GM18502 (cell line): ENCODE measurements around the gene ST3GAL2.

Experiments
- ATAC-seq: cut with Tn5 transposase; IDR thresholded peaks from one replicate; pipeline ENCODE4 v1.9.1; 2021; ENCODE audit warnings: mild to moderate bottlenecking; ENCODE audit not compliant: unreplicated experiment, poor library complexity

ST3GAL2 gene, protein sequence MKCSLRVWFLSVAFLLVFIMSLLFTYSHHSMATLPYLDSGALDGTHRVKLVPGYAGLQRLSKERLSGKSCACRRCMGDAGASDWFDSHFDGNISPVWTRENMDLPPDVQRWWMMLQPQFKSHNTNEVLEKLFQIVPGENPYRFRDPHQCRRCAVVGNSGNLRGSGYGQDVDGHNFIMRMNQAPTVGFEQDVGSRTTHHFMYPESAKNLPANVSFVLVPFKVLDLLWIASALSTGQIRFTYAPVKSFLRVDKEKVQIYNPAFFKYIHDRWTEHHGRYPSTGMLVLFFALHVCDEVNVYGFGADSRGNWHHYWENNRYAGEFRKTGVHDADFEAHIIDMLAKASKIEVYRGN

DNA sequence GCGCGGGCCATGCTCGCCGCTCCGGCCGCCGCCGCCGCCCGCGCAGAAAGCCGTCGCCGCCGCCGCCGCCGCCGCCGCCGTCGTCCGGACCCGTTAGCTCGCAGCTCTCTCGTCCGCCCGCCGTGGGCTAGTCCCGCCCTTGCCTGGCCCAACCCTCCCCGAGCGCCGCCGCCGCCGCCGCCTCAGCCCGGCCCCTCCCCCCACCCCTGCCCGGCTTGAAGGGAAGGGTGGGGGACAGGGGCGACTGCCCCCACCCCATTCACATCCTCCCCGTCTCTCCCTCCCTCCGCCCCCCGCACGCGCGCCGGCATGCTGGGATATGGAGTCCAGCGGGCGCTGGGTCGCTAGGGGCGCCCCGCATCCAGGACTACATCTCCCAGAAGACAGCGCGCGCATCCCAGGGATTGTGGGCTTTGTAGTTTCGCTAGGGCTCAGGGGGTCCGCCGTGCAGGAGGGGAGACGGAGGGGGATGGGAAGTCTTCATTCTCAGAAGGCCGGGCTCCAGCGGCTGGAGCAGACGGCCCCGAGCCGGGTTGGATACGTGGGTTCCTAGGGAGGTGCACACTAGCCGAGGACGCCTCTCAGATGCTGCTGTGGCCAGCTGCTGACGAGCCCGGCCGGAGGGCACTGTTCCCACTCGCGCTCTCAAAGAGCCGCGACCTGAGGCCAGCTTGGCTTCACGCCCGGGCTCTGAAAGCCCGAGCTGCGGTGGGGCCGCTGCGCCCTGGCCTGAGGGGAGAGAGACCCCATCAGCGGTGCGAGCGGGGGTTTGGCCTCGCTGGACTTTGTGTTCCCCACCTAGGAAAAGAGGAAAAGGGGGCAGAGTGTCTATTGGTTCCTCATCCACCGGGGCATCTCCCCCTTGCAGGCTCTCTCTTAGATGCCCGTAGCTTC lies at the start of gene ST3GAL2:
ST3GAL2 (minus strand) TSS at position 132 of the 894 bp plus-strand sequence. CDS start 40,570 bp downstream, outside the sequence.
- peak; percentile 87 for ATAC-seq

- no peak for ATAC-seq
Observed at GRCh38 chr16:70484867-70485266, 46.0 kb upstream of the ST3GAL2 start.

DNA sequence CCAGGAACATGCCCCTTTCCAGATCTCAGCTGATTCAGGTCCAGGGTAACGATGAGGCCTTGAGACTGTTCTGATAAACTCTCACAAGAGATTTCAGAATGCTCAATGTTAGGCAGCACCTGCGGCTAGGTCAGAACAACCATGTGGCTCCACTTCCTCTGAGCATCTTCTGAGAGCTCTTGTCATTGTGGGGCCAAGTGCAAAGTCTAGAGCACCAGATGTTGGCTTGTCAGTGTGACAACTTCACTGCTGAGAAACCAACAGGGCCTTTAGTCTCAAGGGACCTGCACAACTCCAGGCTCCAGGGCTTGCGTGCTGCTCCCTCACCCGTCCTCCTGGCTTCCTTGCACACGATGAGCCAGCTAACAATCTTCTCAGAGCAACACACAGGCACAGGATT lies 44.5 kb upstream of the ST3GAL2 start:
- no peak for ATAC-seq

DNA sequence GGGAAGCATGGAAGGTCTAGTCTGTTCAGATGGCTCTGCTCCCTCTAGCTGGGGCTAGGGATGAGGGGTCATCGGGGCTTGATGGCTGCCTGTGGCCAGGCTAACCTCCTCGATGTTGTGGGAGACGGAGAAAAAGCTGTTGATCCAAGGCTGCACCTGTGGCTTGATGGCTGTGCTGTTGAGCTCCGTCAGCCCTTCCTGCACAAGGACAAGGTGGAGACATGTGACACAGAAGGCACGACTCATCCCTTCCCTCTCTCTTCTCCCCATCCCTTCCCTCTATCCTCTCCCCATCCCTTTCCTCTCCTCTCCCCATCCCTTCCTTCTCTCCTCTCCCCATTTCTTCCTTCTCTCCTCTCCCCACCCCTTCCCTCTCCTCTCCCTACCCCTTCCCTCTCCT lies 43.7 kb upstream of the ST3GAL2 start:
- no peak for ATAC-seq

DNA sequence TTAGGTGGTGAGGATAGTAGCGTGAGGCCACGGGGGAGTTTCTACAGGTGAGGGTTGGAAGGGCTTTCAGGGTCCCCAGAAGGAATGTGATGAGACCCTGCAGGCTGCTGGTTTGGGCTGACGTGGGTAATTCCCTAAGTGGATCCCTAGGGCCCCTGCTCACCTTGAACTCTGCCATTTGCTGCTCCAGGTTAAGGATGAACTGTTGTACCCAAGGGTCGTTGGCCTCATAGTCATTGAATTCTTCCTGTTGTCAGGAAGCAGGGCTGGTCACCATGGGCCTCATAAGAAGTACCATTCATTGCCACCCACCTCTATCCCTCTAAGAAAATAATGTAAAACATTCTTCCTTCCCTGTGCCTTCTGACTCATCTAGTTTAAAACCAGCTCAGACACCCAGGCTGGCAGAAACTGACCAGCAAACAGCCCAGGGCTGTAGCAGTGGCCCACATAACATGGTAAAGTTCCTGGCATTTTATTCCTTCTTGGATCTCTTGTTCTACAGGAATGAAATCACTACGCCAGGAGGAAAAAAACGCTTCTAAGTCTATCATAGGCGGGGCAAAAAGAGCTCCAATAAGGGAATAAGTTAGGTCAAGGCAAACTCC lies 43.1 kb upstream of the ST3GAL2 start:
- no peak for ATAC-seq

- no peak for ATAC-seq
Observed at GRCh38 chr16:70480127-70481105, 41.5 kb upstream of the ST3GAL2 start.

DNA sequence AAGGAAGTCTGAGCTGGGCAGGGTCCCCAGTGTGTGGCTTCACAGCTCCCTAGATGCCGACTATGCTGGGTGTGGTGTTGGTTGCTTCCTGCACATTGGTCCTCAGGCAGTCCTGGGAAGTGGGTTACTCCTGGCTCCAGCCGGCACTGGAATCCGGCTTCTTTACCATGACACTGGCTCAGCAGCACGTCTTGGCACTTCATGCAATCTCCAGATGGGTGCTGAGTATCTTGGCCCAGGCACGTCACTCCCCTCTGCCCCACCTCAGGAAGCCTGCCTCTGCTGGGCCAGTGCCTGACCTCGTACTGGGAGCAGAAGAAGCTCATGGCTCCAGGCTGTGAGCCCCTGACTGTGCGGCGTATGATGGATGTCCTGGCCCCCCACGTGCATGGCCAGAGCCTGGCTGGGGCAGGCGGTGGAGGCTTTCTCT lies 40.0 kb upstream of the ST3GAL2 start:
- ATAC-seq, result no peak

DNA sequence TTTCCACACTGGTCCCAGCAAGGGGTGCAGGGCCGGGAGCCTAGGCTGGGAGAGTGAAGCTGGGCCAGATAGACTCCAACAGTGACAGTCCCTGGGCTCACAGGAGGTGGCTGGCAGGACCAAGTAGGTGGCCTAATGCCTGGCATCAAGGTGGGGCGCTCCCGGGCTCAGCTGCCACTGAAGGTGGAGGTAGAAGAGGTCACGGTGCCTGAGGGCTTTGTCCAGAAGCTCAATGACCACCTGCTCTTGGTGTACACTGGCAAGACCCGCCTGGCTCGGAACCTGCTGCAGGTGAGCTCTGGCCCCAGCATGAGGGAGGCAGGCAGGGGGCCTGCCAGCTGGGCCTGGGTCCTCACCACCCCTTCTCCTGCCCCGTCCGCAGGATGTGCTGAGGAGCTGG lies 39.3 kb upstream of the ST3GAL2 start:
- no peak for ATAC-seq

DNA sequence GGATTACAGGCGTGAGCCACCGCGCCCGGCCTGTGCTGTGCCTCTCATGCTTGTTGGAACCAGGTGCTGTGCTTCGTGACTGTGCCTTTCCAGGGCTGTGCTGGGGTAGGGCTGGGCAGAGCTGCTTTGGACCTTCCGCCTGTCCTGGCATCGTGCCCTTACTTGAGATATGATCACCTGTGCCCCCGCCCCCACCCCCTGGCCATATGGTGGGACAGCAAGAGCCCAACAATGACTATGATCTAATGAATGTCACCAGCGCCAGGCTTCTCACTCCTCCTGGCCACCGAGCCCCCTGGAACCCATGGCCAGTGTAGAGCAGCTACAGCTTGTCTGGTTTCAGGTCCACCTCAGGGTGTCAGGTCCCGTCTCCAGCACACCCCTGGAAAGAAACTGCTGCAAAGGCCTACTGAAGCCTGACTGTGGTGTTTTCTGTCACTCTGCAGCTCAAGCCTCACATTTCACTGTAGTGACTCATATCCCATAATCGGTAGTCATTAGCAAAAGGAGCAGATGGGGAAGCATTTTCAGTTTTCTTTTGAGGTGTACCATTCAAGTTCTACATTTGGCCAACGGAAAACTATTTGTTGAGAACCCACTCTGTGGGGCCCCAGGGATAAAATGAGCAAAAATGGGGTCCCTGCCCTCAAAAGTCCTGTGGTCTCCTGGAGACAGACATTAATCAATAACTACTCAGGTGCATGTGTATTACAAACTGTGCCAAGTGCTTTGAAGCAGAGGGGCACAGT lies 37.5 kb upstream of the ST3GAL2 start:
- peak; percentile 89 for ATAC-seq

DNA sequence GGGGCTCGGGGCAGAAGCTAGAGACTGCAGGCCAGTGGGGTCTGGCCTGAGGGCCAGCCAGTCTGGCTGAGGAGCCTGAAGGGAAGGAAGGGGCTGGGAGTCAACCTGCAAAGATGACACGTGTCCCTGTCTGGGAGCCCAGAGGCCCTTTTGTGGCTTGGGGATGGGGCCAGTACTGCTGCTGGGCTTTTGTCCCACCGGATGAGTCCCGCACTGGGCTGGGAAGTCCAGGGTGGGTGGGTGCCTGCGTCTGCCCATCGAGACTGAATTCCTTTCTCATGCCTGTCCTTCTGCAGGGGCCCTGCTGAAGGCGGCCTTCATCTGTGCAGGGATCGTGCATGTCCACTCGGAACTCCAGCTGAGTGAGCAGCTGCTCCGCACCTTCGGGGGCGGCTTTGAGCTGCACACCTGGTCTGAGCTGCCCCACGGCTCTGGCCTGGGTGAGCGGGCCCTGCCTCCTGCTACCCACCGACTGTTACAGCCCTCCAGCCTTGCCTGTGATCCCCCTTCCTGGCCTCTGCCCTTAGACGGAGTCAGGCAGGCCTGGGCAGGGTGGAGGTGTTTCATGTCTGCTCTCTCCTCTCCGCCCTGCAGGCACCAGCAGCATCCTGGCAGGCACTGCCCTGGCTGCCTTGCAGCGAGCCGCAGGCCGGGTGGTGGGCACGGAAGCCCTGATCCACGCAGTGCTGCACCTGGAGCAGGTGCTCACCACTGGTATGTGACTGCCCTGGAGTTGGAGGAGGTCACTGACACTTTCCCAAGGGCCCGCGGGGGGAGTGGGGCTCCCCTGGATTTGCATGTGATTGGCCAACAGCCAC lies 36.4 kb upstream of the ST3GAL2 start:
- ATAC-seq, result no peak

DNA sequence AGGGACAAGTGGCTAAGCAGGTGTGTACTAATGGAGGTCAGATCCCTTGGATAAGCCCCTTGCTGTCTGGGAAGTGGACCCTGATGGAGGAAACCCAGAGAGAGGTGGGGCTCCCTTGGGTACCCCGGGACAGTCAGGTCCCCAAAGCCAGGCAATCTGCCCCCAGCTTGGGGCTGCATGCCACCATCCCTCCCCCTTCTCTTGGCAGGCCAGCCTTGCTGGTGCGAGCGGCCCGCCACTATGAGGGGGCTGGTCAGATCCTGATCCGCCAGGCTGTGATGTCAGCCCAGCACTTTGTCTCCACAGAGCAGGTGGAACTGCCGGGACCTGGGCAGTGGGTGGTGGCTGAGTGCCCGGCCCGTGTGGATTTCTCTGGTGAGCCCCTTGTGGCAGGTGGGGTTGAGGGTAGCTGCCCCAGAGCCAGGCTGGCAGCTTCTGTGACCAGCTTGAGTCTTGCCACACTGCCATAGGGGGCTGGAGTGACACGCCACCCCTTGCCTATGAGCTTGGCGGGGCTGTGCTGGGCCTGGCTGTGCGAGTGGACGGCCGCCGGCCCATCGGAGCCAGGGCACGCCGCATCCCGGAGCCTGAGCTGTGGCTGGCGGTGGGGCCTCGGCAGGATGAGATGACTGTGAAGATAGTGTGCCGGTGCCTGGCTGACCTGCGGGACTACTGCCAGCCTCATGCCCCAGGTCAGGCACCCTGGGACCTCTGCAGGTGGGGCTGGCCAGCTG lies 35.6 kb upstream of the ST3GAL2 start:
- no peak for ATAC-seq

GRCh38 chr16:70473446-70474319 lies 34.8 kb upstream of the ST3GAL2 start:
- ATAC-seq, result no peak

DNA sequence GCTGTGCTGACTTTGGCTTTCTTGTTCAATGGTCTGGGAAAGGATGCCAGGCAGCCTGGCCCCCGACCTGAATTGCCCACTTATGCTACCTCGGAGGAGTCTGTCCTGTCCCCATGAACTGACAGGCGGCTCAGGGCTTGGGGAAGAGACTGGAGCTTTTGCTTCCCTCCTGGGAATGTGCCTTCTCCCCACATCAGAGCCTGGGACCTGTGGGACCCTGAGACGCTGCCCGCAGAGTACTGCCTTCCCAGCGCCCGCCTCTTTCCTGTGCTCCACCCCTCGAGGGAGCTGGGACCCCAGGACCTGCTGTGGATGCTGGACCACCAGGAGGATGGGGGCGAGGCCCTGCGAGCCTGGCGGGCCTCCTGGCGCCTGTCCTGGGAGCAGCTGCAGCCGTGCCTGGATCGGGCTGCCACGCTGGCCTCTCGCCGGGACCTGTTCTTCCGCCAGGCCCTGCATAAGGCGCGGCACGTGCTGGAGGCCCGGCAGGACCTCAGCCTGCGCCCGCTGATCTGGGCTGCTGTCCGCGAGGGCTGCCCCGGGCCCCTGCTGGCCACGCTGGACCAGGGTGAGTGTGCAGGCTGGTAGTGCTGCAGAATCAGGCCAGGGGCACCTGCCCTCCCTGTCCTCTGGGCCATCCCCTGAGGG lies 34.0 kb upstream of the ST3GAL2 start:
- ATAC-seq, result no peak

DNA sequence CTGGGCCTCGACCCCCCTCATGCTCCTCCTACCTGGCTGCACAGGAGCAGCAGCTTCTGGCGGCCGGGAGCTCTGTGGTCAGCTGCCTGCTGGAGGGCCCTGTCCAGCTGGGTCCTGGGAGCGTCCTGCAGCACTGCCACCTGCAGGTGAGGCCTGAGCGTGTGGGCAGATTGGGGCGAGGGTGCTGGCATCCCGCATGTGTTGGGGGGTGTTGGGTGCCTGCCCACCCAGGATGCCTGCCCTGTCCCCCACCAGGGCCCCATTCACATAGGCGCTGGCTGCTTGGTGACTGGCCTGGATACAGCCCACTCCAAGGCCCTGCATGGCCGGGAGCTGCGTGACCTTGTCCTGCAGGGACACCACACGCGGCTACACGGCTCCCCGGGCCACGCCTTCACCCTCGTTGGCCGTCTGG lies 32.0 kb upstream of the ST3GAL2 start:
- ATAC-seq, result no peak

DNA sequence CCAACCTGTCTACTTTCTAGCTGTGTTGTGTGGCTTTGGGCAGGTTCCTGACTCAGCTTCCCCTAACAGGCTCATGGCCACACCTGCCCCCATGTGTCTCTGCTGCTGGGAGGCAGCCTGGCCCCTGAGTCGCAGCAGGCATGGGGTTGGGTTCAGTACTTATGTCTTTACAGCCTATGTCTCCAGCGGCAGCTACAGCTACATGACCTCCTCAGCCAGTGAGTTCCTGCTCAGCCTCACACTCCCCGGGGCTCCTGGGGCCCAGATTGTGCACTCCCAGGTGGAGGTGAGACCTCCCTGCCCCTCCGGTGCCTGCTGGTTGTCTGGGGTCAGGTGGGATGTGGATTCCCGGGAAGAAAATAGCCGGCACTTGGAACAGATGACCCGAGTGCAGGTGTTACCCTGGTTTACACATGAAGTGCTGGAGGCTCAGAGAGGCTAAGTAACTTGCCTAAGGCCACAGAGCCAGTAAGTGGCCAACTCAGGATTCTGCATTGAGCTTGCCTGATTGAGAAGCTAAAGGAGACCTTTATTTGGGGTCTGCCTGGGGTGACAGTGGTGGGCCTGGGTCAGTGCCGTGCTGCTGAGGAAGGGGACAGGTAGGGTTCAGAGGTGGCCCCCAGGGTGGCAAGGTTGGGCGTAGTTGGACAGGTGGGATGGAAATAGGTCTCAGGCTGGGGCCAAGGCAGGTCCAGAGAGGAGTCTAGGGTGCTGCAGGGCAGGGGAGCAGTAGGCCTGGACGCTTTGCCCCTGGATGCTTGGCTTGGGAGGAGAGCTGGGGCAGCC lies 31.4 kb upstream of the ST3GAL2 start:
- ATAC-seq, result no peak
